ENCODE measurements around the gene OR8D1. TPM values are rescaled to one million over a fixed set of nuclear protein-coding genes. Genes with fewer than 3 reads are reported as not detected.

OR8D1 gene
- not detected in 2 replicates for total RNA-seq

GRCh38 chr11:124313849-124314248 lies at the start of gene OR8D1:
Gene OR8D1 (minus strand): TSS chr11:124313949. CDS start chr11:124310766, 3,183 bp downstream.

GRCh38 chr11:124320097-124320496 lies 6.3 kb upstream of the OR8D1 start, which contains the start of gene OR8D2:
Gene OR8D2 (minus strand): TSS chr11:124320197. CDS start chr11:124320197, 0 bp downstream.

GRCh38 chr11:124256076-124256475 lies 57.7 kb downstream of the OR8D1 start, which contains the start of gene OR8G5:
Gene OR8G5 (plus strand): TSS chr11:124256376. CDS start chr11:124264932, 8,556 bp downstream.

Other genes with a start within 250 kb of the OR8D1 start
- gene VWA5A, start 198.5 kb downstream of the OR8D1 start, total RNA-seq: 13.7 and 18.5 TPM in 2 replicates
- gene OR10D3, start 130.6 kb downstream of the OR8D1 start, total RNA-seq: not detected in 2 replicates
- gene OR8G1, start 72.9 kb downstream of the OR8D1 start, total RNA-seq: not detected in 2 replicates
- gene OR8G5, start 57.6 kb downstream of the OR8D1 start, total RNA-seq: not detected in 2 replicates
- not detected in 2 replicates for gene OR8D2, start 6.2 kb upstream of the OR8D1 start, total RNA-seq
- not detected in 2 replicates for gene OR8B2, start 70.5 kb upstream of the OR8D1 start, total RNA-seq
- not detected in 2 replicates for gene OR8B3, start 85.1 kb upstream of the OR8D1 start, total RNA-seq
- gene OR8B4, start 110.9 kb upstream of the OR8D1 start, total RNA-seq: not detected in 2 replicates
- not detected in 2 replicates for gene OR8B8, start 131.7 kb upstream of the OR8D1 start, total RNA-seq
- not detected in 2 replicates for gene OR8B12, start 229.7 kb upstream of the OR8D1 start, total RNA-seq

Data from epithelial cell of umbilical artery (primary cell).